ENCODE measurements around the gene TSKS.
A peak's percentile ranks its signal among the peaks of the same experiment; 100 is the strongest.

Gene TSKS, protein sequence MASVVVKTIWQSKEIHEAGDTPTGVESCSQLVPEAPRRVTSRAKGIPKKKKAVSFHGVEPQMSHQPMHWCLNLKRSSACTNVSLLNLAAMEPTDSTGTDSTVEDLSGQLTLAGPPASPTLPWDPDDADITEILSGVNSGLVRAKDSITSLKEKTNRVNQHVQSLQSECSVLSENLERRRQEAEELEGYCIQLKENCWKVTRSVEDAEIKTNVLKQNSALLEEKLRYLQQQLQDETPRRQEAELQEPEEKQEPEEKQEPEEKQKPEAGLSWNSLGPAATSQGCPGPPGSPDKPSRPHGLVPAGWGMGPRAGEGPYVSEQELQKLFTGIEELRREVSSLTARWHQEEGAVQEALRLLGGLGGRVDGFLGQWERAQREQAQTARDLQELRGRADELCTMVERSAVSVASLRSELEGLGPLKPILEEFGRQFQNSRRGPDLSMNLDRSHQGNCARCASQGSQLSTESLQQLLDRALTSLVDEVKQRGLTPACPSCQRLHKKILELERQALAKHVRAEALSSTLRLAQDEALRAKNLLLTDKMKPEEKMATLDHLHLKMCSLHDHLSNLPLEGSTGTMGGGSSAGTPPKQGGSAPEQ

DNA sequence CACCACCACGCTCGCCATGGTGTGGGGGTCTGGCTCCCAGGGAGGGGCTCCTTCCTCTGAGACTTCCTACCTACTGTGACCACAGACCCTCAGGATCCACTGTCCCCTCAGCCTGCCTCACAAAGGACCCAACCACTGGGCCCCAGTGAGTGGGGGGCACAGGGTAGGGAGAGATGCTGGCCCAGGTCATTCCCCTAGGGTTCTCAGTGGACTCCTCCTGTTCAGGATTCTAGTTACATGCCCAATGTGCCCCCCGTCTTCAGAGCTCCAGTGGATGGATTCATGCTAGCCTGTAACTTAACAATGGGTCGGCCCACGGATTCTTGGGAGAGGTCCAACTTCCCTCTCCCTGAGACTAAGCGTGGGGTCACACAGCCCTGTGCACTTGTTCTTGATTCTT lies at the start of gene TSKS:
Gene TSKS (minus strand): TSS at position 77 of the 400 bp plus-strand sequence. CDS start 59 bp downstream, at position 18.
- DNase-seq, result no peak

DNA sequence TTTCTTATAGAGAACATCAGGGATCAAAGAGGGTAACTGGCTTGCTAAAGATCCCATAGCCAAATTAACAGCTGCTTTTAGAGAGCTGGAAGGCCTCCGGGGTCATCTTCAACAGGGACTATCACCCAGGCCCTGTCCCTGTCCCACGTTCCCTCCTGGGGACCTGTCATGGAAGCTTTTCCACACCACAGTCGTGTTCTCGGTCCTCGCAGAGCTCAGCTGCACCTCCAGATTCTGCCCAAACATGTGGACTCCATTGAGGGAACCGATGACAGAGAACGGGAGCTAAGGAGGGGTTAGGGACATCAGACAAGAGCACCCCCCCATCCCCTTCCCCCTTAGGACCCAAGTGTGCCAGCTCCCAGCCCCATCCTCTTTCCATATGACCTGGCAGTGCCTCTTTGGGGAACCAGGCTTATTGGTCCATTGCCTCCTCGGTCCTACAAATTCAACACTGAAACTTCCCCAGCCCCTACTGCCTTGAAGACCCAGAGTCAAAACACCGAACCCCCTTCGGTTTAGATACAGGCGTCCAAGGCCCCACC lies 49.4 kb upstream of the TSKS start:
- DNase-seq, result no peak

DNA sequence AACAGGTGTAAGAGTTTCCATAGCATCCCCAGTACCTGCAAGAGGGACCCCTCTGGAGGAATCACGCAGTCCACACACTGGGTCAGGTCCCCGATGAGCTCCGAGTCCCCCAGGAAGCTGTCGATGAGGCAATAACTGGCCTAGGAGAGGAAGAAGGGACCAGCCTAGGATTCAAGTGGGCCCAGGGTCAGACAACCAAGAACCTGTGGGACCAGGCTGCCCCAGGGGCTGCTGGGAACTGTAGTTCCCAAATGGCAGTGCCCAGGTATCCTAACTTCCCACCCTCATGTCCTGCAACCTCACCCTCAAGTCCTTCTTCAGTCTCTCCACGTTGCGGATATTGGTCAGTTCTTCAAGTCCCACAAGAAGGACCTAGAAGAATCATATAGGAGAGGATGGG lies 48.2 kb upstream of the TSKS start:
- no peak for DNase-seq

DNA sequence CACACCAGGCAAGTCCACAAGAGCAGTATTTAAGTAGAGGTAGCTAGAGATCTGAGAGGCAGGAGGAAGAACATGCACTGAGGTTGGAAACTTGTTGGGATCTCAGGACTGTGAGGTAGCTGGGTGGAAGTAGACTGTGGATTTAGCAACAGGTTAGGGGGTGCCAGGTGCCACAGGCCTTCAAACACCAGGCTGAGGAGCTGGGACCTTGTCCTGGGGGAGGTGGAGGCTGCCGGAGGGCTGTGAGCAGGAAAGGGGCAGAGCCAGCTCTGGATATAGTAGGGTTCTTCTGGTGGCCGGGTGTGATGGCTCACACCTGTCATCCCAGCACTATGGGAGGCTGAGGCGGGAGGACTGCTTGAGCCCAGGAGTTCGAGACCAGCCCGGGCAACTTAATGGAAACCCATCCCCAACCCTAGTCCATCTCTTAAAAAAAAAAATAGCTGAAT lies 46.9 kb upstream of the TSKS start:
- no peak for DNase-seq

DNA sequence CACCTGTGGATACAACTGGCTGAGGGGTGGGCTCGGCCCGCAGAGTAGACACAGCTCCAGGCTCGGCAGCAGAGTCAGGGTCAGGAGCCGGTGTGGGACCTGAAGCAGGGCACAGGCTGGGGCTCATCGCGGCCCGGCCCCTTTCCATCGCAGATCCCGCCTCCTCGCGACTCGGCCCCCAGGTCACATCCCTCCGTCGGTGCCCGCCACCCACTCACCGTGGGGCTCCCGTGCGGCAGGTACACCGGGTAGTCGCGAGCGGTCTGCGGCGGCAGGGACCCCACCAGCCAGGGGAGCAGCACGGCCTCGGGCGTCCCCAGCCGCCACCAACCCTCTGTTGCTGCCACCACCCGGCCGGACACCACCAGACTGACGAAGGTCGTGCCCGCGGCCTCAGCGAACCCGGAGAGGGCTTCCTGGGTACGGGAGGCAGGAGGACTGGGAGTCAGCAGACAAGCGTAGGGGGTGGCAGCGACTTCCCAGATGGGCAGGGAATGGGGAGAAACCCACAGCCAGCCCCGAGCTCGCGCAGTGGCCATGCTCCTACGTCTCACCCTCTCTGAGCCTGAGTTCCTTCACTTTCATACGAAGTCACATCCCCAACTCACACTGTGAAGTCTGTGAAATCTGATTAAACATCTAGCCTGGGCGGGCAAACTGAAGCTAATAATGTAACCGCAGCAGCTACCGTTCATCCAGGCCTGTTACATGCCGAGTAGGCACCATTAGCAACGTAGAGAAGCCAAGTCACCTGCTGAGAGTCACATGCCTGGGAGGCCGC lies 46.2 kb upstream of the TSKS start:
- peak; percentile 2 to 41 for DNase-seq

DNA sequence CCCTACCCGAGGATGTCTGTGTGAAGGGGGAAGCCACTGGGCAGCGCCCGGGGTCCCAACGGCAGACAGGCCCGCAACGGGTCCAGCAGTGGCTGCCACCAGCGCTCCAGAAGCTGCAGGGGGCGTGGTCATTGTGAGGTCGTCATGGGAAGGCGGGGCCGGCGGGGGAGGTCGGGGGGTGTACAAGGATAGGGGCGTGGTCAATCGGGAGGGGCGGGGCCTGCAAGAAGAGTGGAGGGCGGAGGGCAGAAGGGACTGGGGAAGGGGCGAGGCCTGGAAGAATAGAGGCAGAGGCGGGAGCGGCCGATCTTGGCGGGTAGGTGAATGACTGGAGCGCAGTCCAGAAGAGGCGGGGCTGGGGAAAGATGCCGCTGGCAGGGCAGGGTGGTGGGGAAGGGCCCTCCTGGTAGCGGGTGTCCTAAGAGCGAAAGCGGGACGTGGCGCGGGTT lies 45.6 kb upstream of the TSKS start:
- peak; percentile 57 to 78 for DNase-seq

DNA sequence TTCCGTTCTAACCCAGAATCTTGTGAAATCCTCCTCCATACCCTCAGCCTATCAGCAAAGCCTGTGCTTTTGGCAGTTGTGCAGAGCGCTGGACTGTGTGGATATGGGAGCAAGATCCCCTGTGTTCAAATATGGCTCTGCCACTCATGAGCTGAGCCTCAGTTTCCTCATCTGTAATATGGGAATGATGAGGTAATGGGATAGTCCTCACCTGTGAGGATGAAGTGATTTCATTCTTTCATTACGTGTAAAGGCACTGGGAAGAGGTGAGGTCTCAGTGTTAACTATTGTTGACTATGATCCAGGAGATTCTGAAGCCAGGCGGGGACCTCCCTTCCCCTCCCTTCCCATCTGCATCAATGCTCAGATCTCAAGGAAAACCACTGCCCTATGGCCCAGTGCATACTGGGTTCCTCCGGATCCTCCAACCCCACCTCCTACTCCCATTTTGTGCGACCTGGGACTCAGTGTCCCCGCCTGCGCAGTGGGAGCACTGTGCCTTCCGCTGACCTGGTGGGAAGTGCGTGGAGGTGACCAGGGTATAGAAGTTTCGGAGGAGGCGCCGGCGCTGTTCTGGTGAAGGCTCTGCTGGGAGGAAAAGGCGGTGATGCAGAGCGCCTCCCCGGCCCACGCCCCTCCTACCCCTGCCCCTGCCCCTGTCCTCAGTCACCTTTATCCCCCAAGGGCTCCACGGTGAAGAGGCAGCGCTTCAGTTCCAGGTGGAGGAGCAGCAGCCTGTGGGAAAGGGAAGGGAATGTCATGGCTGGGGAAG lies 45.0 kb upstream of the TSKS start:
- no peak for DNase-seq

DNA sequence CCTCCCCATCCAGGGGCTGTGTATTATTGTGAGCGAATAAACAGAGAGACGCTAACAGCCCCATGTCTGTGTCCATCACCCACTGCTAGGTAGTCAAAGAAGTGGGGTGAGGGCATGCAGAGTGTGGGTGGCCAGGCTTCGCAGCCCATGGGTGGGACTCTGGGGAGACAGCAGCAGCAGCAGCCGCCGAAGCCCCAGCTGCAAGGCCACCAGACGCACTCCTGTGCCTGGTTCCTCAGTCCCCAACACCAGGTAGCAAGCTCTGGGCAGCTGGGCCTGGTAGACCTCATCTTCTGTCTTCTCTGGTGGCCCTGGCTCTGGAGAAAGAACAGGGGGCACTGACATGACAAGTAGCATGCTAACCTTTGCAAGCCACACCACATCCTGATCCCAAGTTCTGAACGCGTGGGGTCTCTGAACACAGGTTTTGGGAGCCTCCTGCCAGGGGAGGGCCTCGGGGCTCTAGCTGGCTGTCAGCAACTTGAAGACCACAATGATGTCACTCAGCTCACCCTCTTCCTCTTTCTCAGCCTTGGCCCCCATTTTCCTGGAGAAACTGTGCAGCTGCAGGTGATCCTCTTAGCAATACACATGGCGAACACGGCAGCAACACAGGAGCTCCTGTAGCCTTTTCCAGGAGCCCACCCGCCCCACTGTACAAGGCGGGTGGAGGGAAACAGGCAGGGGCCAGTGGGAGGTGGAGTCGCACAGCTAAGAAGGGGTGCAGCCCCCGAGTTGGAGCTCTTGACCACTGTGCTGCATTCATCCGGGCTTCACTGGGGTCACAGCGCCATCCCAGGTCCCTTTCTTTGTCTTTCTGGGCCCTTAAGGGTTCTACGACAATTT lies 44.2 kb upstream of the TSKS start:
- DNase-seq, result no peak

DNA sequence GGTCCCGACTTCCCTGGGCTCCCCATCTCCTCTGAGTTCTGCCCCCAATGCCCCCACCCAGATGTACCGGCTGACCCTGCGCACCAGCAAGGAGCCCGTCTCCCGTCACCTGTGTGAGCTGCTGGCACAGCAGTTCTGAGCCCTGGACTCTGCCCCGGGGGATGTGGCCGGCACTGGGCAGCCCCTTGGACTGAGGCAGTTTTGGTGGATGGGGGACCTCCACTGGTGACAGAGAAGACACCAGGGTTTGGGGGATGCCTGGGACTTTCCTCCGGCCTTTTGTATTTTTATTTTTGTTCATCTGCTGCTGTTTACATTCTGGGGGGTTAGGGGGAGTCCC lies 43.5 kb upstream of the TSKS start:
- DNase-seq, result no peak

DNA sequence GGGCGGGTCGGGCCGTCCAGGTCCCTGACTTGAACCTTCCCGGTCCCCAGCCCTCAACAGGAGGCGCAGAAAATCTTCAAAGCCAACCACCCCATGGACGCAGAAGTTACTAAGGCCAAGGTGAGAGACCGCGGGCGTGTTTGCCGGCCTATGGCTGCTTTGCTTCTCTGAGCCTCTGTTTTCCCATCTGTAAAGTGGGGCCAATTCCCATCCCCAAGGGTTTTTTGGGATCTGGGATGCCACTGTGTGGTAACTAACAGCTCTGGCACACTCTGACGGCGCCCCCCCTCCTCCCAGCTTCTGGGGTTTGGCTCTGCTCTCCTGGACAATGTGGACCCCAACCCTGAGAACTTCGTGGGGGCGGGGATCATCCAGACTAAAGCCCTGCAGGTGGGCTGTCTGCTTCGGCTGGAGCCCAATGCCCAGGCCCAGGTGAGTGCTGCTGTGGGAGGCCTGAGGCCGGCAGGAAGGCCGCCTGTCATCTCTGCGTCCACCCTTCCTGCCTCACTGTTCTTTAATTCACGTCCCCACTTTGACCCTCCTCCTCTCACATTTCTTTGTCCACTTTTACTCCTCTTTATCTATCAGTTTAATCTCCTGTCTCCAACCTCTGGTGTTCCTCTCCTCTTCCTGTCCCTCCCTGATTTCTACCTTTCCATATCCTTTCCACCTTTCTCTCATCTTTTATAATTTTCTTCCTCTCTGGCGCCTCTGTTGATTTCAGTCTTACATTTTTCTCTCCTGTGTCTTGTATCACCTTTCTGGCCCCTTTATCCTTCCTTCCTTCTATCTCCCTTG lies 42.9 kb upstream of the TSKS start:
- no peak for DNase-seq

DNA sequence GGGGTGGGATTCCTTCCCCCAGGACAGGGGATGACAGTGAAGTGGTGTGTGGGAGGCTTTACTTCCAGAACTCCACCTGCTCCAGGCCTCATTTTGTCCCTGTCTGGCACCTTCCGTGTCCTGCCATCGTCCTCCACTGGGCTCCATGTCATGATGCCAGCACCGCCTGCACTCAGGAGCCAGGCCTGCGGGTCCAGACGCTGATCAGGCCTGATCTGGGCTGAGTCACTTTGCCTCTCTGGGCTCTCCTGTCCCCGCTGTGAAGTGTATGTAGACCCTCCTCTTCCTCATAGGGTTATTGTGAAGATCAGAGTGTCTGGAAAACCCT lies 40.4 kb upstream of the TSKS start:
- no peak for DNase-seq

DNA sequence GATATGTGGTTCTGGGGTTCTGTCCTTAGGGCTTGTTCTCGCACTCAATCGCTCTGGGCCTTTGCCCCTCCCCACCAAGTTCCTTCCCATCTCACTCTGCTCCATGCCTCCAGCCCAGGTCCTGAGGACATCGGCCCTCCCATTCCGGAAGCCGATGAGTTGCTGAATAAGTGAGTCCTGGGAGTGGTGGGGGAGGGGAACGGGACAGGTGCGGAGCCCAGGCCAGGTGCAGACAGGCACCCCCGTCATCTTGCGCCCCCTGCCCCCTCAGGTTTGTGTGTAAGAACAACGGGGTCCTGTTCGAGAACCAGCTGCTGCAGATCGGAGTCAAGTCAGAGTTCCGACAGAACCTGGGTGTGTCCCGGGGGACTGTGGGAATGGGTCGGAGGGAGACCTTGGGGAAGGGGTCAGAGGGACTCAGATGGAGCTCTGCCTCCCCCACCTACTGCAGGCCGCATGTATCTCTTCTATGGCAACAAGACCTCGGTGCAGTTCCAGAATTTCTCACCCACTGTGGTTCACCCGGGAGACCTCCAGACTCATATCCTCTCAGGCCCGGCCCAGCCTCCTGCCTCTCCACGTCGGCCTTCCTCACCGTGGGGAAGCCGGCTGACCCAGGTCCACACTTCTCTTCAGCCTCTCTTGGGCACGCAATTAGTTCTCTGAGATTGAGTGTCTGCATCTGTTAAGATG lies 39.9 kb upstream of the TSKS start:
- DNase-seq, result peak in 1 of 2 experiments; percentile 10

DNA sequence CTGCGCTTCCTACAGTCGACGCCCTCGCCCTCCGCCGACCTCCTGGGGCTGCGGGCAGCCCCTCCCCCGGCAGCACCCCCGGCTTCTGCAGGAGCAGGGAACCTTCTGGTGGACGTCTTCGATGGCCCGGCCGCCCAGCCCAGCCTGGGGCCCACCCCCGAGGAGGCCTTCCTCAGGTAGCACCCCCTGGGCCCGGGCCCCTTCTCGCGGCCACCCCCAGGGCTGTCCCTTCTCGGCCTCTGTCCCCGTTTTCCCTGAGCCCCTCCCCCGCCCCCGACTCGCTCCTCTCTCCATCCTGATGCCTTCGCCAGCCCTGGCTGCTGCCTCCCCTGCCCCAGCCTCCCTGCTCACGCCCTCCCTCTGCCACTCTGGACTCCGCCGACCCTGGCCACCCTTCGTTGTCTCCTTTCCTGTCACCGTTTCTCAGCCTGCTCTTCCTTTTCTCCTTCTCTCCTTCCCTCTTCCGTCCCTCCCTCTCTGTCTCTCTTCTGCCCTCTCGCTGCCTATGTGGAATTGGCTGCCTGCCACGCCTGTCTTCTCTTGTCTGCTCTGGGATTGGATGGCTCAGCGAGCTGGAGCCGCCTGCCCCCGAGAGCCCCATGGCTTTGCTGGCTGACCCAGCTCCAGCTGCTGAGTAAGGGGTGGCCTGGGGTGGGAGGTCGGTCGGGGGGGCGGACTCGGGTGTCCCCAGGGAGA lies 39.0 kb upstream of the TSKS start:
- peak; percentile 60 to 82 for DNase-seq

DNA sequence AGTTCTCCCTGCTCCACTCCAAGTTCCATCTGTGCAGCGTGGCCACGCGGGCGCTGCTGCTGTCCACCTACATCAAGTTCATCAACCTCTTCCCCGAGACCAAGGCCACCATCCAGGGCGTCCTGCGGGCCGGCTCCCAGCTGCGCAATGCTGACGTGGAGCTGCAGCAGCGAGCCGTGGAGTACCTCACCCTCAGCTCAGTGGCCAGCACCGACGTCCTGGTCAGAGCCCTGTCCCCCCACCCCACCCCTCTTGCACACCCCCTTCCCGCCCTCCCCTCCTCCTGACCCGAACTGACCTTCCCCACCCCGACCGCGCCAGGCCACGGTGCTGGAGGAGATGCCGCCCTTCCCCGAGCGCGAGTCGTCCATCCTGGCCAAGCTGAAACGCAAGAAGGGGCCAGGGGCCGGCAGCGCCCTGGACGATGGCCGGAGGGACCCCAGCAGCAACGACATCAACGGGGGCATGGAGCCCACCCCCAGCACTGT lies 38.3 kb upstream of the TSKS start:
- DNase-seq, result no peak

DNA sequence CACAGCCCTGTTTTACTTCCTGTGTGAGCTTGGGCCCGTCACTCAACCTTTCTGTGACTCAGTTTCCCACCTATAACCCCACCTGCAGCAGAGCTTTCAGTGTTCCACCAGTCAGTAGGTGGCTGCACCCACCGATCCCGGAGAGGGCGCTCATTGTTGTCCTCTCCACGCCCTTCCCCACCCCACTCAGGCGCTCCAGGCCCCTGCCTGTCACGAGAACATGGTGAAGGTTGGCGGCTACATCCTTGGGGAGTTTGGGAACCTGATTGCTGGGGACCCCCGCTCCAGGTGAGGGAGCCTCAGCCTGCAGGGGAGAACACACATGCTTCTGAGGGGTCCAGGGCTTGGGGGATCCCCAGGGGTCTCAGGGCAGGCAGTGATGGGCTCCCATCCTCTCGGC lies 37.7 kb upstream of the TSKS start:
- DNase-seq, result no peak

DNA sequence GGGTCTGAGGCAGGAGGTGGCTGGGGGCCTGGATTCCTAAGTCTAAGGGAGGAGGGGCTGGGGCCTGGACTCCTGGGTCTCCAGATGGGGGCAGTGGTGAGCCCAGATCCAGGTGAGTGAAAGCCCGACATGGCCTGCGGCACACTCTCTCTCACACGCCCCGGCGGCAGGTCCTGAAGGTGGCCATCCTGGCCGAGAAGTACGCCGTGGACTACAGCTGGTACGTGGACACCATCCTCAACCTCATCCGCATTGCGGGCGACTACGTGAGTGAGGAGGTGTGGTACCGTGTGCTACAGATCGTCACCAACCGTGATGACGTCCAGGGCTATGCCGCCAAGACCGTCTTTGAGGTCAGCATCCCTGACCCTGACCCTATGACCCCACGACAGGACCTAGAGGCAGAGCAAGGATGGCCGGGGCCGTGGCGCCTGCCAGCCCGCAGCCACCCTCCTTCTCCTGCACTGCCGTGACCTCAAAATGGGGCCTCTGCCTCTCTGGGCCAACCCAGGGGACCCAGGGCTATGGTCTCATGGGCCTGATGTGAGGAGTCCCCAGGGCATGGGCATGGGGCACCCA lies 36.8 kb upstream of the TSKS start:
- DNase-seq, result no peak

DNA sequence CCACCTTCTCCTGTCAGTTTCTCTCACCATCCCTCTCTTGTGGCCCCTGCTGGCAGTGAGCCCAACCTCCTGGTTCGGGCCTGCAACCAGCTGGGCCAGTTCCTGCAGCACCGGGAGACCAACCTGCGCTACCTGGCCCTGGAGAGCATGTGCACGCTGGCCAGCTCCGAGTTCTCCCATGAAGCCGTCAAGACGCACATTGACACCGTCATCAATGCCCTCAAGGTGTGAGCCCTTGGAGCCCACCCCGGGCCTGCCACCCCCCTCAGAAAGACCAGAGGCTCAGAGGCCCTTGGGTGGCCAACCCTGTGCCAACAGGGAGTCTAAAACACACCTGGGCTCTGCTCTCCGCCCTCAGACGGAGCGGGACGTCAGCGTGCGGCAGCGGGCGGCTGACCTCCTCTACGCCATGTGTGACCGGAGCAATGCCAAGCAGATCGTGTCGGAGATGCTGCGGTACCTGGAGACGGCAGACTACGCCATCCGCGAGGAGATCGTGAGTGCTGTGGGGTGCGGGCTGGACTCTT lies 36.2 kb upstream of the TSKS start:
- DNase-seq, result no peak

DNA sequence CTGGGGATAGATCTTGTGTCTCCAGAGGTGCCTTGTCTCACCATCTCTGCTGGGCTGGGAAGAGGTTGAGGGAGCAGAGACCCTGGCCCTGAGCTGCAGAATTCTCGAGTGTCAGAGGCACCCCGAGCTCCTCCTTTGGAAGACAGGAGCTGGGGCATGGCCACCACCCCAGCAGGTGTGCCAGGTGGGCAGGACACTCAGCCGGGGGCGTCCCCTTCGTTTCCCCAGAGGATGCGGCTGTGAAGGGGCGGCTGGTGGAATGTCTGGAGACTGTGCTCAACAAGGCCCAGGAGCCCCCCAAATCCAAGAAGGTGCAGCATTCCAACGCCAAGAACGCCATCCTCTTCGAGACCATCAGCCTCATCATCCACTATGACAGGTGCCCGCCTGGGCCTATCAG lies 35.5 kb upstream of the TSKS start:
- DNase-seq, result no peak

DNA sequence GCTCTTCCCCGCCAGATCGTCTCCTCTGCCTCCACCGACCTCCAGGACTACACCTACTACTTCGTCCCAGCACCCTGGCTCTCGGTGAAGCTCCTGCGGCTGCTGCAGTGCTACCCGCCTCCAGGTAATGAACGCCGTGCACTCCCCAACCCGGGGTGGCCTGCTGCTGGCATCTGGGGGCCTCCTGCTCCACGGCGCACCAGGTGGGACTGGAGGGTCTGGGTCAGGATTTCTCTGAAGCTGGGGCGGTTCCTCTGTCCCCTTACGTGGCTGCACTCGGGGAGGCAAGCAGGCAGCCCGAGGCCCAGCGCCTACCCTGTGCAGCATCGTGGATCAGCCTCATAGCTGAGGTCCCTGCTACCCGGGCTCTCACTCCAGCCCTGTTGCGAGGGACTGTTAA lies 32.5 kb upstream of the TSKS start:
- DNase-seq, result no peak

Measured in NCI-H2081 (cell line).